ENCODE measurements around the gene PROZ. TPM values are rescaled to one million over a fixed set of nuclear protein-coding genes. Genes with fewer than 3 reads are reported as not detected.
A peak's percentile ranks its signal among the peaks of the same experiment; 100 is the strongest.

PROZ gene
- polyA plus RNA-seq, 1 donor (not counting 4 experiments of a cell fraction or from before 2014, with no cell fraction given): not detected

GRCh38 chr13:113211774-113212173, 53.3 kb downstream of the PROZ start:
- Histone ChIP-seq H4K20me1 (ENCODE audit: control insufficient read depth, extremely low read depth, insufficient read depth, low read length) (peaks cover 44% of the 10 kb centered on the region), H3K79me2 (ENCODE audit: control insufficient read depth, insufficient read depth, low read length) (peaks cover 86% of the 10 kb centered on the region), H3K9me1 (ENCODE audit: control insufficient read depth, extremely low read depth, insufficient read depth, low read length) (peaks cover 15% of the 10 kb centered on the region), H3K36me3 (ENCODE audit: control insufficient read depth in 2 of 2, extremely low read depth in 1 of 2, insufficient read depth in 2 of 2, low read length in 2 of 2) (peaks cover 3 to 6% of the 10 kb centered on the region in 2 experiments), H2AFZ (ENCODE audit: control insufficient read depth, low read length) (no peak overlapping the region), H3K9me3 (ENCODE audit: control insufficient read depth, low read depth, low read length) (no peaks in the 10 kb centered on the region), H3K4me3 (ENCODE audit: control insufficient read depth in 2 of 3, extremely low read depth in 1 of 3, insufficient read depth in 2 of 3, low read depth in 1 of 3, low read length in 3 of 3) (no peak overlapping the region), H3K27me3 (ENCODE audit: control insufficient read depth, extremely low read depth, insufficient read depth, low read length) (no peaks in the 10 kb centered on the region), H3K4me2 (ENCODE audit: control insufficient read depth, extremely low read depth, insufficient read depth, low read depth, low read length) (no peak overlapping the region), H3K4me1 (ENCODE audit: control insufficient read depth, extremely low read depth, insufficient read depth, low read length) (peaks cover 33% of the 10 kb centered on the region), H3K9ac (ENCODE audit: control insufficient read depth, extremely low read depth, insufficient read depth, low read length) (no peak overlapping the region), H3K27ac (ENCODE audit: control insufficient read depth, insufficient read depth, low read length) (no peak overlapping the region)
- dilution Hi-C loops (cut with MboI; ENCODE audit: extremely low pct_ligation_motif_present, low sequenced_read_pairs): no loop called here
- TF ChIP-seq CTCF (optimal IDR thresholded peaks at IDR 0.05 in 1 of 3, IDR thresholded peaks at IDR 0.05 in 1 of 3, conservative IDR thresholded peaks at IDR 0.05 in 1 of 3; ENCODE audit: extremely low read depth in 1 of 3, insufficient read depth in 2 of 3, low read length in 3 of 3) (peak in 2 of 3 experiments; percentile 38 to 44), EZH2 (IDR thresholded peaks at IDR 0.05; ENCODE audit: low read length) (no peak)
- FAIRE-seq: no peak
- DNase-seq (ENCODE audit: low read depth, low spot score): no peak

GRCh38 chr13:113216254-113217048, 58.0 kb downstream of the PROZ start:
- no peaks in the 10 kb centered on the region for H3K9me3 ChIP-seq (ENCODE audit: control insufficient read depth, low read depth, low read length)
- H3K9ac ChIP-seq (ENCODE audit: control insufficient read depth, extremely low read depth, insufficient read depth, low read length): peak overlapping the region; percentile 2
- peak overlapping the region in 1 of 3 experiments; percentile 14 for H3K4me3 ChIP-seq (ENCODE audit: control insufficient read depth in 2 of 3, extremely low read depth in 1 of 3, insufficient read depth in 2 of 3, low read depth in 1 of 3, low read length in 3 of 3)
- H3K79me2 ChIP-seq (ENCODE audit: control insufficient read depth, insufficient read depth, low read length): peaks cover 100% of the 10 kb centered on the region
- H3K36me3 ChIP-seq (ENCODE audit: control insufficient read depth in 2 of 2, extremely low read depth in 1 of 2, insufficient read depth in 2 of 2, low read length in 2 of 2): peaks cover 13 to 23% of the 10 kb centered on the region in 2 experiments
- TF ChIP-seq EZH2 (IDR thresholded peaks at IDR 0.05; ENCODE audit: low read length) (no peak), CTCF (optimal IDR thresholded peaks at IDR 0.05 in 1 of 3, IDR thresholded peaks at IDR 0.05 in 1 of 3, conservative IDR thresholded peaks at IDR 0.05 in 1 of 3; ENCODE audit: extremely low read depth in 1 of 3, insufficient read depth in 2 of 3, low read length in 3 of 3) (no peak)
- dilution Hi-C loops (cut with MboI; ENCODE audit: extremely low pct_ligation_motif_present, low sequenced_read_pairs): no loop called here
- H3K27ac ChIP-seq (ENCODE audit: control insufficient read depth, insufficient read depth, low read length): peak overlapping the region; percentile 45
- H3K4me1 ChIP-seq (ENCODE audit: control insufficient read depth, extremely low read depth, insufficient read depth, low read length): peaks cover 18% of the 10 kb centered on the region
- FAIRE-seq: peak; percentile 73
- peak; percentile 36 for DNase-seq (ENCODE audit: low read depth, low spot score)
- no peak overlapping the region for H2AFZ ChIP-seq (ENCODE audit: control insufficient read depth, low read length)
- no peaks in the 10 kb centered on the region for H3K27me3 ChIP-seq (ENCODE audit: control insufficient read depth, extremely low read depth, insufficient read depth, low read length)
- H4K20me1 ChIP-seq (ENCODE audit: control insufficient read depth, extremely low read depth, insufficient read depth, low read length): peaks cover 59% of the 10 kb centered on the region
- H3K4me2 ChIP-seq (ENCODE audit: control insufficient read depth, extremely low read depth, insufficient read depth, low read depth, low read length): peak overlapping the region; percentile 61
- peaks cover 15% of the 10 kb centered on the region for H3K9me1 ChIP-seq (ENCODE audit: control insufficient read depth, extremely low read depth, insufficient read depth, low read length)
